ENCODE data around the gene SLC2A13. TPM values are rescaled to one million over a fixed set of nuclear protein-coding genes. Genes with fewer than 3 reads are reported as not detected.
"Not testable (repeated sequence)": the region's sequence is repeated elsewhere in the genome, so short reads cannot be mapped to it uniquely, and the experiment has no call there.

Gene SLC2A13
- total and polyA plus RNA-seq, 4 experiments from 2014 or later: 2.3 to 6.1 (median 4.2) TPM

- Histone ChIP-seq H3K27ac (ENCODE audit: low read depth, low read length) (no peak overlapping the region), H3K4me3 (ENCODE audit: low read length in 2 of 2) (no peak overlapping the region), H3K36me3 (ENCODE audit: insufficient read depth, low read length) (no peaks in the 10 kb centered on the region), H3K9me3 (ENCODE audit: control insufficient read depth in 1 of 2, low read length in 2 of 2) (no peaks in the 10 kb centered on the region), H3K27me3 (ENCODE audit: insufficient read depth, low read length) (no peaks in the 10 kb centered on the region), H3K4me1 (ENCODE audit: insufficient read depth, low read length) (no peaks in the 10 kb centered on the region)
- Mint-ChIP-seq H3K36me3 (peaks cover 0 to 4% of the 10 kb centered on the region in 2 donors), H3K27ac (peak overlapping the region in 1 of 7 donors; percentile 39), H3K9me3 (no peaks in the 10 kb centered on the region), H3K27me3 (no peaks in the 10 kb centered on the region), H3K4me3 (no peak overlapping the region), H3K4me1 (peaks cover 0 to 3% (median 0%) of the 10 kb centered on the region in 4 donors)
- no peak for DNase-seq
- ChIA-PET CTCF (ENCODE audit: partially characterized antibody) (interaction anchor here (0.9 to 1.2 kb wide), 2 partner anchors 16 to 22 kb away, joined by 3 read pairs; no protein-coding TSS in a partner anchor), POLR2A (ENCODE audit: partially characterized antibody) (no interaction called here)
- intact Hi-C loops (cut with micrococcal nuclease): no loop called here
These were observed 73.2 kb downstream of the SLC2A13 start for GRCh38 chr12:40032433-40033241.

DNA sequence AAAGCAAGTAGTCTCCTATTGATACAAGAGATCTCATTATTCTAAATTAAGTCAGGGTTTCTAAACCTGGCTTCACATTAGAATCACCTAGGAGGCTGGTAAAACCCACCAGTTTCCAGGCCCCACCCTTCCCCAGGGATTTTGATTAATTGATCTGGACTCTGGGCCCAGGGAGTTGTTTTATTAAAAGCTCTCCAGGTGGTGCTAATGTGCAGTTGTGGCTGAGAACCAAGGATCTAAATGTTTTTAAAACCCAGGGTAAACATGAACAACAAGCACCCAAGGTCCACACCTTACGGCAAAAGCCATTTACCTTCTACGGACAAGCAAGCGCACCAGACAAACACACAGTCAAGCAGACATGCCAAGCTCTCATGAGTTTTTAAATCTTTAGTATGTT lies 73.9 kb downstream of the SLC2A13 start:
- peaks cover 0 to 4% of the 10 kb centered on the region in 2 donors for H3K36me3 Mint-ChIP-seq
- H3K27me3 ChIP-seq (ENCODE audit: insufficient read depth, low read length): no peaks in the 10 kb centered on the region
- ChIA-PET POLR2A (ENCODE audit: partially characterized antibody) (no interaction called here), CTCF (ENCODE audit: partially characterized antibody) (no interaction called here)
- H3K4me3 Mint-ChIP-seq: no peak overlapping the region
- H3K36me3 ChIP-seq (ENCODE audit: insufficient read depth, low read length): no peaks in the 10 kb centered on the region
- no peaks in the 10 kb centered on the region for H3K27me3 Mint-ChIP-seq
- H3K4me1 ChIP-seq (ENCODE audit: insufficient read depth, low read length): no peaks in the 10 kb centered on the region
- no peak overlapping the region for H3K4me3 ChIP-seq (ENCODE audit: low read length in 2 of 2)
- no peak overlapping the region for H3K27ac ChIP-seq (ENCODE audit: low read depth, low read length)
- H3K4me1 Mint-ChIP-seq: peaks cover 0 to 3% (median 0%) of the 10 kb centered on the region in 4 donors
- H3K9me3 Mint-ChIP-seq: no peaks in the 10 kb centered on the region
- intact Hi-C loops (cut with micrococcal nuclease): no loop called here
- no peak overlapping the region for H3K27ac Mint-ChIP-seq
- no peaks in the 10 kb centered on the region for H3K9me3 ChIP-seq (ENCODE audit: control insufficient read depth in 1 of 2, low read length in 2 of 2)
- no peak for DNase-seq

GRCh38 chr12:40030970-40031369 lies 74.9 kb downstream of the SLC2A13 start:
- H3K36me3 Mint-ChIP-seq; intact Hi-C loops (cut with micrococcal nuclease); DNase-seq; H3K4me3 Mint-ChIP-seq; H3K9me3 ChIP-seq (ENCODE audit: control insufficient read depth in 1 of 2, low read length in 2 of 2); H3K4me3 ChIP-seq (ENCODE audit: low read length in 2 of 2); H3K27me3 Mint-ChIP-seq; H3K27me3 ChIP-seq (ENCODE audit: insufficient read depth, low read length); H3K4me1 ChIP-seq (ENCODE audit: insufficient read depth, low read length); H3K4me1 Mint-ChIP-seq; POLR2A ChIA-PET (ENCODE audit: partially characterized antibody); H3K36me3 ChIP-seq (ENCODE audit: insufficient read depth, low read length); H3K27ac Mint-ChIP-seq; H3K9me3 Mint-ChIP-seq; H3K27ac ChIP-seq (ENCODE audit: low read depth, low read length): not testable (repeated sequence)
- CTCF ChIA-PET (ENCODE audit: partially characterized antibody): interaction anchor here (0.7 to 1.0 kb wide), 2 partner anchors 9 to 78 kb away, joined by 3 to 4 read pairs; no protein-coding TSS in a partner anchor

- H3K27me3 ChIP-seq (ENCODE audit: insufficient read depth, low read length): no peaks in the 10 kb centered on the region
- no peak overlapping the region for H3K4me3 Mint-ChIP-seq
- no peak overlapping the region for H3K27ac Mint-ChIP-seq
- H3K4me1 ChIP-seq (ENCODE audit: insufficient read depth, low read length): no peaks in the 10 kb centered on the region
- intact Hi-C loops (cut with micrococcal nuclease): no loop called here
- no peak overlapping the region for H3K27ac ChIP-seq (ENCODE audit: low read depth, low read length)
- H3K9me3 Mint-ChIP-seq: no peaks in the 10 kb centered on the region
- no peak overlapping the region for H3K4me3 ChIP-seq (ENCODE audit: low read length in 2 of 2)
- no peaks in the 10 kb centered on the region for H3K9me3 ChIP-seq (ENCODE audit: control insufficient read depth in 1 of 2, low read length in 2 of 2)
- H3K27me3 Mint-ChIP-seq: no peaks in the 10 kb centered on the region
- ChIA-PET POLR2A (ENCODE audit: partially characterized antibody) (no interaction called here), CTCF (ENCODE audit: partially characterized antibody) (no interaction called here)
- DNase-seq: no peak
- peaks cover 0 to 9% (median 3%) of the 10 kb centered on the region in 4 donors for H3K4me1 Mint-ChIP-seq
- H3K36me3 ChIP-seq (ENCODE audit: insufficient read depth, low read length): no peaks in the 10 kb centered on the region
- H3K36me3 Mint-ChIP-seq: peaks cover 0 to 4% of the 10 kb centered on the region in 2 donors
These were observed 77.6 kb downstream of the SLC2A13 start for GRCh38 chr12:40028296-40028695.

- Mint-ChIP-seq H3K4me3 (no peak overlapping the region), H3K9me3 (no peaks in the 10 kb centered on the region), H3K4me1 (peaks cover 0 to 6% (median 3%) of the 10 kb centered on the region in 4 donors), H3K27me3 (no peaks in the 10 kb centered on the region), H3K27ac (no peak overlapping the region), H3K36me3 (peaks cover 0 to 3% of the 10 kb centered on the region in 2 donors)
- intact Hi-C loops (cut with micrococcal nuclease): no loop called here
- no peak for DNase-seq
- CTCF ChIA-PET (ENCODE audit: partially characterized antibody): no interaction called here
- H3K4me1 ChIP-seq (ENCODE audit: insufficient read depth, low read length): no peaks in the 10 kb centered on the region
- H3K4me3 ChIP-seq (ENCODE audit: low read length in 2 of 2): no peak overlapping the region
- H3K27ac ChIP-seq (ENCODE audit: low read depth, low read length): no peak overlapping the region
- POLR2A ChIA-PET (ENCODE audit: partially characterized antibody): no interaction called here
- H3K36me3 ChIP-seq (ENCODE audit: insufficient read depth, low read length): no peaks in the 10 kb centered on the region
- H3K27me3 ChIP-seq (ENCODE audit: insufficient read depth, low read length): no peaks in the 10 kb centered on the region
- H3K9me3 ChIP-seq (ENCODE audit: control insufficient read depth in 1 of 2, low read length in 2 of 2): no peaks in the 10 kb centered on the region
These were observed 83.0 kb downstream of the SLC2A13 start for GRCh38 chr12:40022850-40023249.

DNA sequence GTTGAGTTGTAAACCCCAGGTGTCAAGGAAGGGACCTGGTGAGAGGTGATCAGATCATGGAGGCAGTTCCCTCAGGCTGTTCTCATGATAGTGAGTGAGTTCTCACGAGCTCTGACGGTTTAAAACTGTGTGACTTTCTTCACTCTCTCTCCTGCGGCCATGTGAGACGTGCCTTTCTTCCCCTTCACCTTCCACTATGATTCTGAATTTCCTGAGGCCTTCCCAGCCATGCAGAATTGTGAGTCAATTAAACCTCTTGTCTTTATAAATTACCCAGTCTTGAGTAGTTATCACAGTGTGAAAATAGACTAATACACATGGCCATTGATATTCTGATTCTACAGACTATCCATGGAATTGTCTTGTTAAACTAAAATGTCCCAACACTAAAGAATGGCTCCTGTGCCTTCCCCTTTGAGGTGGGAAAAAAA lies 85.6 kb downstream of the SLC2A13 start:
- Histone ChIP-seq H3K27ac (ENCODE audit: low read depth, low read length) (no peak overlapping the region), H3K4me3 (ENCODE audit: low read length in 2 of 2) (no peak overlapping the region), H3K27me3 (ENCODE audit: insufficient read depth, low read length) (no peaks in the 10 kb centered on the region), H3K36me3 (ENCODE audit: insufficient read depth, low read length) (no peaks in the 10 kb centered on the region), H3K4me1 (ENCODE audit: insufficient read depth, low read length) (no peaks in the 10 kb centered on the region), H3K9me3 (ENCODE audit: control insufficient read depth in 1 of 2, low read length in 2 of 2) (no peaks in the 10 kb centered on the region)
- Mint-ChIP-seq H3K27me3 (no peaks in the 10 kb centered on the region), H3K4me1 (peaks cover 0 to 8% (median 4%) of the 10 kb centered on the region in 4 donors), H3K4me3 (no peak overlapping the region), H3K9me3 (no peaks in the 10 kb centered on the region), H3K36me3 (peaks cover 0 to 3% of the 10 kb centered on the region in 2 donors), H3K27ac (peak overlapping the region in 1 of 7 donors; percentile 31)
- intact Hi-C loops (cut with micrococcal nuclease): no loop called here
- DNase-seq: no peak
- CTCF ChIA-PET (ENCODE audit: partially characterized antibody): interaction anchor here (0.9 kb wide), 1 partner anchor 9 kb away, joined by 5 read pairs; no protein-coding TSS in a partner anchor
- POLR2A ChIA-PET (ENCODE audit: partially characterized antibody): no interaction called here

- no peak for DNase-seq
- H3K4me3 Mint-ChIP-seq: no peak overlapping the region
- ChIA-PET POLR2A (ENCODE audit: partially characterized antibody) (no interaction called here), CTCF (ENCODE audit: partially characterized antibody) (no interaction called here)
- Histone ChIP-seq H3K27me3 (ENCODE audit: insufficient read depth, low read length) (no peaks in the 10 kb centered on the region), H3K4me3 (ENCODE audit: low read length in 2 of 2) (no peak overlapping the region), H3K4me1 (ENCODE audit: insufficient read depth, low read length) (no peaks in the 10 kb centered on the region), H3K27ac (ENCODE audit: low read depth, low read length) (no peak overlapping the region), H3K36me3 (ENCODE audit: insufficient read depth, low read length) (no peaks in the 10 kb centered on the region), H3K9me3 (ENCODE audit: control insufficient read depth in 1 of 2, low read length in 2 of 2) (no peaks in the 10 kb centered on the region)
- H3K36me3 Mint-ChIP-seq: no peaks in the 10 kb centered on the region
- H3K27me3 Mint-ChIP-seq: no peaks in the 10 kb centered on the region
- H3K9me3 Mint-ChIP-seq: no peaks in the 10 kb centered on the region
- H3K4me1 Mint-ChIP-seq: peaks cover 0 to 3% (median 1%) of the 10 kb centered on the region in 4 donors
- no peak overlapping the region for H3K27ac Mint-ChIP-seq
- intact Hi-C loops (cut with micrococcal nuclease): loop anchor here (10.0 kb wide), 1 partner anchor 297 kb away; no protein-coding TSS in a partner anchor
These were observed 88.4 kb downstream of the SLC2A13 start for GRCh38 chr12:40017488-40017887.
